A172 (cell line): Measurements from ENCODE around the gene LSP1. TPM values are rescaled to one million over a fixed set of nuclear protein-coding genes. Genes with fewer than 3 reads are reported as not detected.

Experiments
- DNase-seq: peaks from one replicate; pipeline ENCODE4 v3.0.0-alpha.2; 2015; ENCODE audit warnings: low spot score
- total RNA-seq: library from RNA; depleted of rRNA; stranded (reverse); fragments of >200 nt; shearing (Covaris generic); gene quantifications from 2 replicates; pipeline ENCODE4 v1.2.3, GENCODE V29; 2014

LSP1 gene
- total RNA-seq, 1 experiment from 2014 or later, result 71.7 TPM

- DNase-seq, result no peak
Observed at GRCh38 chr11:1848640-1849430, 4.0 kb upstream of the LSP1 start.

- no peak for DNase-seq
Observed at GRCh38 chr11:1851468-1852180, 1.3 kb upstream of the LSP1 start.

GRCh38 chr11:1852271-1852876, 510 bp upstream of the LSP1 start:
- no peak for DNase-seq

GRCh38 chr11:1853376-1854131, 670 bp downstream of the LSP1 start:
- no peak for DNase-seq

DNA sequence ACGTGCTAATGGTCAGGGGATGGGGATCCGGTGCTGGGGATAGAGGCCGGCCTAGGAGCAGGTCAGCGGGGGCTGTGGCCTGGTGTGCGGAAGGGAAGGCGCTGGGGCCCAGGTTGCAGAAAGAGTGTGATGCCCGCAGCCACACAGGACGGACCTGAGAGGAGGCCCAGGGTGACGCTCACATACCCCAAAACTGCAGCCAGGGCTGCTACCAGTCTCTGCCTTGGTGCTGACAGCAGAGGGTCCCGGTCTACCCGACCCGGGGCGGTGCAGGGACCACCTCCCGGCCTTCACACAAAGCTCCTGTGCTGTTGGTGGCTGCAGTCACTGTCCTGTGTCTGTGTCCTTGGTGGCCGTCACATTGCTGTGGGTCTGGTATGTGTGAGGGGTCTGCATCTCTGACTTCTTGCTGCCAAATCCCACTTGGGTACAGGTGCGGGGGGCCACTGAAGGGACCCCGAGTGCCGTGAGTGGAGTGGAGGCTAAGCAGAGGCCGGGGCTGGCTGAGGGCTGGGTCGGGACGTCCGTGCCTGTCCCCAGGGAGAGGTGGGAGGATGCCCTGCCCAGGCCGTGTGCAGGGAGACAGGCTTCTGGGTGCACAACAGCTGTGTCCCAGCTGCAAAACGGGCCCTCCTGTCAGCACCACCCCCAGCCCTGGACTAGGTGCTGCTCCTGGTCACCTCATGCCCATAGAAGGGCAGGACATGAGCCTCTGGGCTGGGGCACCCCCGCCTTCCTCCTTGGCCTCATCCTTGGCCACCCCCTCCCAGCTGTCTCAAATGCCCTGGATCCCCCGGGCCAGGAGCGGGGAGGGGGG, 1.5 kb downstream of the LSP1 start:
- DNase-seq, result no peak

GRCh38 chr11:1854949-1855885, 2.3 kb downstream of the LSP1 start:
- no peak for DNase-seq

DNA sequence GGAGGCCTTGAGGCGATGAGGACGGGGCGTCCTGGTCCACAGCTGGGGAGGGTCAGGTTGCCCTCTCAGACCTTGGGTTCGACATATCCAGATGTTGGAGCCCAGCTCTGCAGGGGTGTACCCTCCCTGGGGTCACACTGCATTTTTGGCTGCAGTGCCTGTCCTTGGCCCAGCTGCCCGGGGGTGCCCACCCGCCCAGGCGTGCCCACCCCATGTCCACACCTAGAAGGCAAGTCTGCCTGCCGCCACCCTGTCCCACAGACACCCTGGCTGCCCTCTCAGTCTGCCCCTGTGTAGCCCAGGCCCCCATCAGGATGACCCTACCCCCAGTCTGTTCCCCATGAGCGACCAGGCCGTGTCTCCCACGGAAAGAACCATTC, 3.0 kb downstream of the LSP1 start:
- DNase-seq, result no peak

GRCh38 chr11:1856306-1857005, 3.6 kb downstream of the LSP1 start:
- no peak for DNase-seq

- no peak for DNase-seq
Observed at GRCh38 chr11:1857064-1857463, 4.2 kb downstream of the LSP1 start.

GRCh38 chr11:1858154-1858553, 5.3 kb downstream of the LSP1 start:
- DNase-seq, result no peak

DNA sequence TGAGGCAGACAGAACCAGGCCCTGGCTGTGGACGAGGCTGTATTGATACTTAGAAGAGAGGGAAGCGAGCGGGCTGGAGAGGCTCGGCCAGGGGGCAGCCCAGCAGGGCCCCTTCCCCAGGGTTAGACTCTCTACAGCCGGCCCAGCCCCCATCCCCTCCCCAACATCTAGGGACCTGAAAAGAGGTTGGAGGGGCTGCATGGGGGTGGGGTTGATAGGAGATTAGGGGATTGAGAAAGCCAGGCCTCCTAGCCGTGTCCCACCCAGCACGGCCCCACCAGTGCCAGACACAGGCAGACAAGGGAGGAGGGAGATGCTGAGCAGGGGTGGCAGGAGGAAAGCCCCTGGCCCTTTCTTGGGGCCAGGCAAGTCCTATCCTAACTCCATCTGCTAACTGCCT, 5.7 kb downstream of the LSP1 start:
- no peak for DNase-seq

DNA sequence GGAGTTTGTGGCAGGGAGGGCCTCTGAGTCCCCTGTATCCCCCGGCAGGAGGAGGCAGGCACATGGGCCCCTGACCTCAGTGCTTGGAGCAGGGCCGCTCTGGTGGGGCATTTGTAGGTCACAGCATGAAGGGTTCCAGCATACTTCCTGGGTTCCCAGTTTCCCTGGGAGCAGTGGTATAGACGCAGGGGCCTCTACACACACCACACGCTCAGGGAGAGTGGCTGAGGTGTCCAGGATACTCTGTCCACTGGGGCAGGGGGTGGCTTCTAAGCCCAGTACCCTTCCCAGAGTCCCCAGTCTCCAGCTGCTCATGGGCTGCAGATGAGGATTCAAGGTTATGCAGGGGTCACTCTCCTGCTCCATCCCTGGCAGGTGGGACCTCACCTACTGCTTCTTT, 6.1 kb downstream of the LSP1 start:
- DNase-seq, result no peak

DNA sequence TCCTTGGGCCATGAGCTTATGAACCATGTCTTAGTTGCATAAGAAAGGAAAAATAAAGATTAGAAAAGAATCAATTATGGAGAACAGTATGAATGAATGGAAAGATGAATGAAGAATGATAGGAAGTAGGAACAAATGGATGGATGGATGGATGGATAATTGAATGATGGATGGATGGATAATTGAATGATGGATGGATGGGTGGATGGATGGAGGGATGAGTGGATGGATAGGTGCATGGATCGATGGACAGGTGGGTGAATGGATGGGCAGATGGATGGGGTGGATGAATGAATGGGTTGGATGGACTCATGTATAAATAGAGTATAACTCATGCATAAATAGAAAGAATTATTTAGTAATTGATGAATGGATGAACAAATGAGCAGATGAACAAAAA, 7.2 kb downstream of the LSP1 start:
- no peak for DNase-seq

- no peak for DNase-seq
Observed at GRCh38 chr11:1861435-1862411, 8.8 kb downstream of the LSP1 start.

- DNase-seq, result peak; percentile 82
Observed at GRCh38 chr11:1862588-1863351, 9.9 kb downstream of the LSP1 start.

DNA sequence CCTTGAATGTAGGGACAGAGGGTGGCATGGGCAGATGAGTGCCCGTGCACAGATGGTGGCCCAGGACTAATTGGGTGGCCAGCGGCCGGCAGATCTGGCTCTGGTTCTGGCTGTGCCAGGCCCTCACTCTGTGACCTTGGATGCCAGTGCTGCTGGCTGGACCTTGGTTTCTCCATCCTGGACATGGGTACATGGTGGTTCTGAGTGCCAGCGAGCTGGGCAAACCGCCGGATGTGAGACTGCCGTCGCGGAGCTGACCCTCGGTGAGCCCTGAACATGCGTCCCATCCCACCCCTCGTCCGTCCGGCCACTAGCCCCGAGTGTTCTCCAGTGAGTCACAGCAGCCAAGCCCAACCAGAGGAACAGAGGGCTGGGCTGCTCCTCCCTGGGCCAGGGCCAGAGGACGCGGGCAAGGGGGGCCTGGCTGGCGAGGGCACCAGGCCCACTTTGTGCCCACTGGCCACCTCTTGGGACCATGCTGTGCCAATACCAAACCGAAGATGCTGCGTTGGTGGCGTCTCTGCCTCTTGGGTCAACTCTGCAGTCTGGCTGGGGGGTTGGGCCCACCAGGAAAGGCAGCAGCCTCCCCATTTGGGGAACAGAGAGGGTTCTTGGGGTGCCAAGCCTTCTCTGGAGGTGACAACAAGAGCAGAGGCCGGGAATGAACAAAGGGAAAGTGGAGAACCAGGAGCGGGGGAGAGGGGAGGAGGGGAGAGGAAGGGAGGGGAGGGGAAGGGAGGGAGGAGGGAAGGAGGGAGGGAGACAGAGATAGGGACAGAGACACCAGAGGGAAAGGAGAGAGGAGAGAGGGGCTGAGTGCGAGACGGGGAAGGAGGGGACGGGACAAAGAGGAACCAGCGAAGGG, 10.7 kb downstream of the LSP1 start:
- peak; percentile 84 for DNase-seq

GRCh38 chr11:1864231-1864630, 11.3 kb downstream of the LSP1 start:
- DNase-seq, result peak; percentile 23
